BE2C (cell line): ENCODE measurements around the gene RAB7B.

ENCODE experiments used
- DNase-seq: peaks from one replicate; pipeline ENCODE4 v3.0.0-alpha.2; 2020
- H3K27me3 ChIP-seq: fragments of 250-450 bp; sonication (Bioruptor Pico); 2 replicates; pipeline ENCODE4 v1.5.1; 2020; ENCODE audit warnings: mild to moderate bottlenecking
- H3K36me3 ChIP-seq: fragments of 250-450 bp; sonication (Bioruptor Pico); 2 replicates; pipeline ENCODE4 v1.5.1; 2020; ENCODE audit warnings: mild to moderate bottlenecking
- H3K4me1 ChIP-seq: fragments of 250-450 bp; sonication (Bioruptor Pico); 2 replicates; pipeline ENCODE4 v1.5.1; 2020
- H3K4me3 ChIP-seq: 2 replicates; pipeline ENCODE4 v1.5.1; 2011; ENCODE audit warnings: low read depth, low read length
- H3K9me3 ChIP-seq: fragments of 250-450 bp; sonication (Bioruptor Pico); 2 replicates; pipeline ENCODE4 v1.5.1; 2020
- TF ChIP-seq, protein P1 (sequence below): IDR thresholded peaks from 2 replicates; pipeline ENCODE4 v1.5.1; 2012; ENCODE audit warnings: mild to moderate bottlenecking, low read depth, low read length

Gene RAB7B

DNA sequence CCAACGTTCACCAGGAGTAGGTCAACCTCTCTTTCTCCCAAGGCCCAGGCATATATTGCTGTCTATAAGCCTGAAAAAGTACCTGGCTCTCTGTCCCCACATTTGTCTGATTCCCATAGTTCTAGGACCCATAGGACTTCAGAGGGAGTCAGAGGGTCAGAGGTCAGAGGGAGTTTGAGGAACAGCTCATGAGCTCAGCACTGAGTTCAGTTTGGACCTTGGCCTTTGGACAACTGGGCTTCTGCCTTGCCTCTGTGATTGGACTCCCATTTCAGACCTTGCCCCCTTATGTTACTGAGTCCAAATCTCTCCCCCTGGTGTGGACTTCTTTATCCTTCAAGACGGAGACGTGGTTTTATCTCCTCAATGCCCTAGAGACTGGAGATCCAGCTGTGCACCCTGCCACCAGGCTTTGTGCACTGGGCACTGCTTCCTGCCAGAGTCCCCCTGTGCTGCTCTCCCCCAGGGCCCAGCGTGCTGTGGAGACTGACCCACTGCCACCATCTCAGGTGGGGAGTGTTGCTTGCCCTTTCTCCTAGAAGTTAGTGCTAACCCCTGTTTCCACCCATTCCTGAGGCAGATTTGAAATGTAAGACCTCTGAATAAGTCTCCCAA lies 17.3 kb upstream of the RAB7B start:
- Histone ChIP-seq H3K4me1 (no peaks in the 10 kb centered on the region), H3K9me3 (no peaks in the 10 kb centered on the region), H3K27me3 (peaks cover 9% of the 10 kb centered on the region; the same call in 1 of the 2 replicates), H3K4me3 (no peak overlapping the region), H3K36me3 (no peaks in the 10 kb centered on the region)
- TF ChIP-seq, protein P1, sequence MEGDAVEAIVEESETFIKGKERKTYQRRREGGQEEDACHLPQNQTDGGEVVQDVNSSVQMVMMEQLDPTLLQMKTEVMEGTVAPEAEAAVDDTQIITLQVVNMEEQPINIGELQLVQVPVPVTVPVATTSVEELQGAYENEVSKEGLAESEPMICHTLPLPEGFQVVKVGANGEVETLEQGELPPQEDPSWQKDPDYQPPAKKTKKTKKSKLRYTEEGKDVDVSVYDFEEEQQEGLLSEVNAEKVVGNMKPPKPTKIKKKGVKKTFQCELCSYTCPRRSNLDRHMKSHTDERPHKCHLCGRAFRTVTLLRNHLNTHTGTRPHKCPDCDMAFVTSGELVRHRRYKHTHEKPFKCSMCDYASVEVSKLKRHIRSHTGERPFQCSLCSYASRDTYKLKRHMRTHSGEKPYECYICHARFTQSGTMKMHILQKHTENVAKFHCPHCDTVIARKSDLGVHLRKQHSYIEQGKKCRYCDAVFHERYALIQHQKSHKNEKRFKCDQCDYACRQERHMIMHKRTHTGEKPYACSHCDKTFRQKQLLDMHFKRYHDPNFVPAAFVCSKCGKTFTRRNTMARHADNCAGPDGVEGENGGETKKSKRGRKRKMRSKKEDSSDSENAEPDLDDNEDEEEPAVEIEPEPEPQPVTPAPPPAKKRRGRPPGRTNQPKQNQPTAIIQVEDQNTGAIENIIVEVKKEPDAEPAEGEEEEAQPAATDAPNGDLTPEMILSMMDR: no peak
- no peak for DNase-seq

DNA sequence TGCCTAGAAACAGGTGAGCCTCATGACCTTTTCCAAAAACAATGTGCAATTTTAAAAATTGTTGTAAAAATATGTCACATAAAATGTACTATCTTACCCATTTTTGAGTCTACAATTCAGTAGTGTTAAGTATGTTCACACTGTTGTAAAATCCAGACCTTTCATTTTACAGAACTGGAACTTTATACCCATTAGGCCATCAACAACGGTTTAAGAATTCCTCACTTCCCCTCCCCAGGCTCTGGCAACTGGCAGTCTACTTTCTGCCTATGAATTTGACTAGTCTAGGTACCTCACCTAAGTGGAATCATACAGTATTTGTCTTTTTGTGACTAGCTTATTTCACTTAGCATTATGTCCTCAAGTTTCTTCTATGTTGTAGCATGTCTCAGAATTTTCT lies 11.9 kb upstream of the RAB7B start:
- no peaks in the 10 kb centered on the region for H3K36me3 ChIP-seq
- TF ChIP-seq, protein P1: no peak
- no peak for DNase-seq
- H3K4me3 ChIP-seq: no peak overlapping the region
- H3K9me3 ChIP-seq: no peaks in the 10 kb centered on the region
- H3K27me3 ChIP-seq: no peaks in the 10 kb centered on the region
- H3K4me1 ChIP-seq: no peaks in the 10 kb centered on the region

DNA sequence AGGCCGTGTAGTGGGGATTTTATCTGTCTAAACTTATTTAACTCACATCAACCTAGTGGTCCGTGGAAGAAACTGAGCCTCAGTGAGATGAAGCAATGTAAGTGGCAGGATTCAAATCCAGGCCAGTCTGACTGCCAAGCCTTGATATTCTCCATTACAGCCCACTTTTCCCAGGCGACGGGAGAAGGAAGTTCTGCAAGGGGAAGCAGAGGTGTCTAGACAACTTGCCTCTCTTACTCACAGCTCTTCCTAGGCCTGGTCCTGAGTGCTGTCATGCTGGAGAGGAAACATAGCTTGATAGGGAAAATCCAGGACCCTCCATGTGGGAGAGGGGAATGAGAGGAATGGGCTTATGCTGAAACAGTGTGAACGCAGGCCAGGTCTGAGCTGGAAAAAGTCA lies 11.4 kb upstream of the RAB7B start:
- Histone ChIP-seq H3K36me3 (no peaks in the 10 kb centered on the region), H3K4me1 (no peaks in the 10 kb centered on the region), H3K4me3 (no peak overlapping the region), H3K27me3 (no peaks in the 10 kb centered on the region), H3K9me3 (no peaks in the 10 kb centered on the region)
- no peak for DNase-seq
- TF ChIP-seq, protein P1: no peak

DNA sequence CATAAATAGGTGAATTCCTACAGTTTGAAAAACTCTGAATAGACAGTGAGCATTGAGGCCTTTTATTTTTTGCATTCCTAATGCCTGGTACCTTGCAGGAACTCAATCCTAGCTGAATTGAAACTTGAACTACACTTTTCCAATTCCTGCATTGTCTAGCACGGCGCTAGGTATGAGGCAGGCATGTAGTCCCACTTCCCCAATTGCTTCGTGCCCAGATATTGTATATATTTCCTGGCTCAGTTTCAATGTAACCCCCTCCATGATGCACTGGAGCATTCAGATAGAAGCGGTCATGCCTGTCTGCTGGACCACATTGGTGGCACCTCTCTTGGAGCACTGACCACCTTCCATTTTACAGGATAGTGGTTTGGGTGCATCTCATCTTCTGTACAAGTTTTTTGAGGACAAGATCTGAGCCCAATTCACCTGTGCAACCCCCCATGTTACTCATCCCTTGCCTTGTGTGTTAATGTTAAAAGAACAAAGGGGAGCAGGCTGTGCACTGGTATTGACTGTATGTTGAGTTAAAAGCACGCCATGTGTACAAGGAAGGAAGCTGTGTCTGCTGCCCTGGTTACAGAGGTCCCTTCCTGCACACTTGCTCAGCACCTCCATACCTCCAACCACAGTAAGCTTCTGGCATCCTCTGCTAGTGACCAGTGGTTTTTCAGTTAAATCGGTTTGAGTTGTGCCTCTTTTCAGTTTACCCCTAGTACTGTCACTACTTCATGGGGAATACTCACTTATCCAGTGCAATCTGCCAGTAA lies 10.0 kb upstream of the RAB7B start:
- no peak for DNase-seq
- Histone ChIP-seq H3K4me3 (no peak overlapping the region), H3K4me1 (no peaks in the 10 kb centered on the region), H3K27me3 (no peaks in the 10 kb centered on the region), H3K36me3 (no peaks in the 10 kb centered on the region), H3K9me3 (no peaks in the 10 kb centered on the region)
- TF ChIP-seq, protein P1: no peak

DNA sequence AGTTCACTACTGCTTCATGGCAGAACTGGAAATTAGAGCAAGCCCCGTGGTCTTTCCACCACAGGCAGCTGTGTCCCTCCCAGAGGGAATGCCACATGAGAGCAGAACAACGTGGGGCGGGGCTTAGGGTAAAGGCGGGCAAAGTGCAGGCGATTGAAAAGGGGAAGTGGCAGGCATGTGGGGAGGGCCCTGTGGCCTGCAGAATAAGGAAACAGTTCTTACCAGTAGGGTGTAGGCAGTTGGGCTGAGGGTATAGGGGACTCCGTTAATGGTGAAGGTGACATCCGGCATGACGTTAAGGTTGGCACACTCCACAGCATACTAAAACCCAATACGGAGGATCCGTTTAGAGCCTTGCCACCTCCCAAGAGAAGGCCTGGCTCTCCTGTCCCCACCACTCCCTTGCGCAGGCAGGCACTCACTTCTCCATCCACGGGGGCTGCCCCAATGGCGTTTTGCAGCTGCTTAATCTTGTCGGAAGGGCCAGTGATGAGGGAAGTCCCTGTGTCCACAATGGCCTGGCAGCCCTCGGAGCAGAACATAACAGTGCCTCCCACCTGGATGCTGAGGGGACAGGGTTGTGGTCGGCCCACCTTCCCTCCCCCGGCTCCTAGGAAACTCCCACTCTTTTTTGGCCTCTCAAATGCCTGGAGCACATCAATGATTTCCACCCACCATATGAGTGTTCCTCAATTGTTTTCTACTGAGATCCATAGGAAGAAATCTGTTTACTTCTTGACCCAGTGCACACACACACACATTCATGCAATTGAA lies 9.1 kb upstream of the RAB7B start:
- no peaks in the 10 kb centered on the region for H3K36me3 ChIP-seq
- H3K27me3 ChIP-seq: no peaks in the 10 kb centered on the region
- peak; percentile 33 for DNase-seq
- H3K4me1 ChIP-seq: no peaks in the 10 kb centered on the region
- TF ChIP-seq, protein P1: no peak
- H3K4me3 ChIP-seq: no peak overlapping the region
- H3K9me3 ChIP-seq: no peaks in the 10 kb centered on the region
